PFSK-1 (cell line): ENCODE results near the gene CDK19.

Source experiments
- FOXP2 ChIP-seq: optimal IDR thresholded peaks from 2 replicates; pipeline ENCODE3; 2011; ENCODE audit warnings: borderline replicate concordance, control low read depth, inconsistent platforms; ENCODE audit not compliant: insufficient read depth; ENCODE audit errors: extremely low read length, extremely low read depth
- POLR2AphosphoS5 ChIP-seq: IDR thresholded peaks from 2 replicates; pipeline ENCODE4 v1.6.1; 2012; ENCODE audit warnings: low read depth, mild to moderate bottlenecking, control low read depth, low read length, moderate library complexity
- SIN3A ChIP-seq: IDR thresholded peaks from 2 replicates; pipeline ENCODE4 v1.6.1; 2012; ENCODE audit warnings: mild to moderate bottlenecking, low read length, moderate library complexity, borderline replicate concordance; ENCODE audit not compliant: insufficient read depth
- TAF1 ChIP-seq: IDR thresholded peaks from 2 replicates; pipeline ENCODE4 v1.6.1; 2012; ENCODE audit warnings: low read length, control low read depth, borderline replicate concordance; ENCODE audit not compliant: insufficient read depth
- TF ChIP-seq, protein P1 (sequence below), 2 experiments: IDR thresholded peaks; 2 replicates each; pipeline versions ENCODE4 v1.6.1 to v1.8.0; 2011 to 2012; ENCODE audit warnings: low read depth in 2 of 2, low read length in 2 of 2, control low read depth in 1 of 2, inconsistent platforms in 1 of 2, mild to moderate bottlenecking in 1 of 2, moderate library complexity in 1 of 2; ENCODE audit not compliant: insufficient read depth in 1 of 2

CDK19 gene

DNA sequence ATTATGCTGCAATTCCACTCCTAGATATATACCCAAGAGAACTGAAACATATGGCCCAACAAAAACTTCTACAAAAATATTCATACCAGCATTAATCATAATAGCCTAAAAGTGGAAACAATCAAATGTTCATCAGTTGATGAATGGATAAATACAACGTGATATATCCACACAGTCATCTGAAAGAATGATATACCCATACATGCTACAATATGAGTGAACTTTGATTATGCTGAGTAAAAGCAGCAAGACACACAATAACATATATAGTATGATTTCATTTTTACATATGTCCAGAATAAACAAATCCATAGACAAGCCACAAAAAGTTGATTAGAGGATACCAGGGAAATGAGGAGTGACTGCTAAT lies 30.7 kb downstream of the CDK19 start:
- TF ChIP-seq FOXP2 (no peak), POLR2AphosphoS5 (no peak), SIN3A (no peak), TAF1 (no peak)
- TF ChIP-seq, protein P1, sequence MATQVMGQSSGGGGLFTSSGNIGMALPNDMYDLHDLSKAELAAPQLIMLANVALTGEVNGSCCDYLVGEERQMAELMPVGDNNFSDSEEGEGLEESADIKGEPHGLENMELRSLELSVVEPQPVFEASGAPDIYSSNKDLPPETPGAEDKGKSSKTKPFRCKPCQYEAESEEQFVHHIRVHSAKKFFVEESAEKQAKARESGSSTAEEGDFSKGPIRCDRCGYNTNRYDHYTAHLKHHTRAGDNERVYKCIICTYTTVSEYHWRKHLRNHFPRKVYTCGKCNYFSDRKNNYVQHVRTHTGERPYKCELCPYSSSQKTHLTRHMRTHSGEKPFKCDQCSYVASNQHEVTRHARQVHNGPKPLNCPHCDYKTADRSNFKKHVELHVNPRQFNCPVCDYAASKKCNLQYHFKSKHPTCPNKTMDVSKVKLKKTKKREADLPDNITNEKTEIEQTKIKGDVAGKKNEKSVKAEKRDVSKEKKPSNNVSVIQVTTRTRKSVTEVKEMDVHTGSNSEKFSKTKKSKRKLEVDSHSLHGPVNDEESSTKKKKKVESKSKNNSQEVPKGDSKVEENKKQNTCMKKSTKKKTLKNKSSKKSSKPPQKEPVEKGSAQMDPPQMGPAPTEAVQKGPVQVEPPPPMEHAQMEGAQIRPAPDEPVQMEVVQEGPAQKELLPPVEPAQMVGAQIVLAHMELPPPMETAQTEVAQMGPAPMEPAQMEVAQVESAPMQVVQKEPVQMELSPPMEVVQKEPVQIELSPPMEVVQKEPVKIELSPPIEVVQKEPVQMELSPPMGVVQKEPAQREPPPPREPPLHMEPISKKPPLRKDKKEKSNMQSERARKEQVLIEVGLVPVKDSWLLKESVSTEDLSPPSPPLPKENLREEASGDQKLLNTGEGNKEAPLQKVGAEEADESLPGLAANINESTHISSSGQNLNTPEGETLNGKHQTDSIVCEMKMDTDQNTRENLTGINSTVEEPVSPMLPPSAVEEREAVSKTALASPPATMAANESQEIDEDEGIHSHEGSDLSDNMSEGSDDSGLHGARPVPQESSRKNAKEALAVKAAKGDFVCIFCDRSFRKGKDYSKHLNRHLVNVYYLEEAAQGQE (IDR thresholded peaks at IDR 0.05; ENCODE audit: insufficient read depth in 1 of 2, low read depth in 2 of 2, low read length in 2 of 2) = no peak

DNA sequence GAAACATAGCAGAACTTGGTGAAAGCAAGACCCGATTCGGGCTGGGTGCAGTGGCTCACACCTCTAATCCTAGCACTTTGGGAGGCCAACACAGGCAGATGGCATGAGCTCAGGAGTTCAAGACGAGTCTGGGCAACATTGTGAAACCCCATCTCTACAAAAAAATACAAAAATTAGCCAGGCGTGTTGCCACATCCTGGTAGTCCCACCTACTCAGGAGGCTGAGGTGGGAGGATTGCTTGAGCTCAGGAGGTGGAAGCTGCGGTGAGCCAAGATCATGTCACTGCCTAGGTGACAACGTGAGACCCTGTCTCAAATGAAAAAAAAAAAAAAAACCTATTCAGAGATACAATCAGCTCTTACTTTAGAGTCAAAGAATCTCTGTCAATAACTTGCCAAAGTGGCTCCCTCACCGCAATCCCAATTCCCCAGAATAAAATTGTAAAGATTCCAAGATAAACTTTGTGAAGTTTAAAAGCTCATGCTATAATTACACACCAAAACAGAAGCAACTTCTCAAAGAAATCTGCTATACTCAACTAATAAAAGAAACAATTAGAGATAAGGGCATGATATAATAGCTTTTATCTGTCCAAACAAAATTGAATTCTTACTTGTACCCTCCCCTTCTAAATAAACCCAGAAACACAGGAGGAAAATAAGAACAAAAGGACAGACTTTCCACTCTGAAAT lies 33.6 kb downstream of the CDK19 start:
- TF ChIP-seq TAF1 (no peak), SIN3A (no peak), FOXP2 (no peak), POLR2AphosphoS5 (no peak)
- TF ChIP-seq, protein P1 (IDR thresholded peaks at IDR 0.05; ENCODE audit: insufficient read depth in 1 of 2, low read depth in 2 of 2, low read length in 2 of 2) = no peak

DNA sequence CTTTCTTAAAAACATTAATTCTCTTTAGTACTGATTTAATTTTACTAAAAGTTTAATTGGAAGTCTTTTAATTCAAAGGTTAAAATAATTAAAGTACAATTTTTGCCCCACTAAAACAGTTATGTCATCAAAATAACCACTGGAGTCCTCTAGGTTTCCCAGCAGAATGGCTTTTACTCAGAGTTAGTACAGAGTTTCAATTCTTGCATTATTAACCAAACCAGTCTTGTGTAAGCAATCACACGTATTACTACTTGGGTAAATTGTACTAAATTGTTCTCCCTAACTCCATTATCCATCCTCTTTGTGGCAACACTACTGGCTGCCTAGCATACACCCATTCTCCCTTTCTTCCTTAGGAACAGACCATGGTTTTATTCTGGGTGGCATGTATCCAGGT lies 36.9 kb downstream of the CDK19 start:
- TF ChIP-seq FOXP2 (no peak), TAF1 (no peak), SIN3A (no peak), POLR2AphosphoS5 (no peak)
- TF ChIP-seq, protein P1 (IDR thresholded peaks at IDR 0.05; ENCODE audit: insufficient read depth in 1 of 2, low read depth in 2 of 2, low read length in 2 of 2) = no peak

DNA sequence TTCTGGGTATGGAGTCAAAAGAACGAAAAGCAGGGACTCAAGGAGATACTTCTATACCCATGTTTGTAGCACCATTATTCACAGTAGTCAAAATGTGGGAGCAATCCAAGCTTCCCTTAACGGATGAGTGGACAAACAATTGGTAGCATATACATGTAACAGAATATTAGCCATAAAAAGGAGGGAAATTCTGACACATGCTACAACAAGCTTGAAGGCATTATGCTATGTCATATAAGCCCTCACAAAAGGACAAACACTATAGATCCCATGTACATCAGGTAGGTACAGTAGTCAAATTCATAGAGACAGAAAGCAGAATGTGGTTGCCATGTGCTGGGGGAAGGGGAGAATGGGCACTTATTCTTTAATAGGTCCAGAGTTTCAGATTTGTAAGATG lies 37.6 kb downstream of the CDK19 start:
- no peak for TF ChIP-seq POLR2AphosphoS5
- no peak for TF ChIP-seq SIN3A
- no peak for TF ChIP-seq FOXP2
- TF ChIP-seq, protein P1 (IDR thresholded peaks at IDR 0.05; ENCODE audit: insufficient read depth in 1 of 2, low read depth in 2 of 2, low read length in 2 of 2) = no peak
- no peak for TF ChIP-seq TAF1
